Measurements from ENCODE around the gene TRAPPC3L.
"Not testable (repeated sequence)": the region's sequence is repeated elsewhere in the genome, so short reads cannot be mapped to it uniquely, and the experiment has no call there.

TRAPPC3L gene

GRCh38 chr6:116512734-116513133, 32.8 kb downstream of the TRAPPC3L start:
- no peak for DNase-seq

- DNase-seq = no peak
These were observed 33.3 kb downstream of the TRAPPC3L start for GRCh38 chr6:116512111-116512559.

- no peak for DNase-seq
These were observed 33.9 kb downstream of the TRAPPC3L start, which contains the start of gene CALHM5 for GRCh38 chr6:116511424-116512110. TSS of gene CALHM5 (plus strand) at chr6:116511639. CDS start at chr6:116511697, 58 bp downstream.

- DNase-seq = no peak
These were observed 37.0 kb downstream of the TRAPPC3L start for GRCh38 chr6:116508527-116508926.

- no peak for DNase-seq
These were observed 38.2 kb downstream of the TRAPPC3L start for GRCh38 chr6:116507324-116507723.

GRCh38 chr6:116500969-116501433, 44.5 kb downstream of the TRAPPC3L start:
- no peak for DNase-seq

GRCh38 chr6:116497113-116497676, 48.3 kb downstream of the TRAPPC3L start:
- DNase-seq = no peak

- not testable (repeated sequence) for DNase-seq
These were observed 50.3 kb downstream of the TRAPPC3L start for GRCh38 chr6:116495161-116495560.

GRCh38 chr6:116492331-116493067, 53.0 kb downstream of the TRAPPC3L start:
- no peak for DNase-seq

- no peak for DNase-seq
These were observed 53.7 kb downstream of the TRAPPC3L start for GRCh38 chr6:116491610-116492330.

- no peak for DNase-seq
These were observed 59.8 kb downstream of the TRAPPC3L start for GRCh38 chr6:116485559-116486184.

- DNase-seq = no peak
These were observed 61.9 kb downstream of the TRAPPC3L start for GRCh38 chr6:116483616-116484015.

- no peak for DNase-seq
These were observed 62.7 kb downstream of the TRAPPC3L start for GRCh38 chr6:116482780-116483179.

GRCh38 chr6:116476002-116476678, 69.3 kb downstream of the TRAPPC3L start:
- no peak for DNase-seq

- DNase-seq = no peak
These were observed 70.3 kb downstream of the TRAPPC3L start for GRCh38 chr6:116475141-116475540.

- no peak for DNase-seq
These were observed 72.8 kb downstream of the TRAPPC3L start for GRCh38 chr6:116472706-116473105.

- no peak for DNase-seq
These were observed 74.0 kb downstream of the TRAPPC3L start for GRCh38 chr6:116471531-116471930.

- no peak for DNase-seq
These were observed 77.2 kb downstream of the TRAPPC3L start for GRCh38 chr6:116468293-116468692.

- no peak for DNase-seq
These were observed 78.0 kb downstream of the TRAPPC3L start for GRCh38 chr6:116467514-116467913.

GRCh38 chr6:116467096-116467495, 78.4 kb downstream of the TRAPPC3L start:
- no peak for DNase-seq

- no peak for DNase-seq
These were observed 80.2 kb downstream of the TRAPPC3L start for GRCh38 chr6:116465246-116465645.

- no peak for DNase-seq
These were observed 82.2 kb downstream of the TRAPPC3L start for GRCh38 chr6:116463301-116463700.
